HG02973 (cell line): Measurements from ENCODE around the gene FUT4.
A peak's percentile ranks its signal among the peaks of the same experiment; 100 is the strongest.
"Not testable (repeated sequence)": the region's sequence is repeated elsewhere in the genome, so short reads cannot be mapped to it uniquely, and the experiment has no call there.

ENCODE experiments used
- ATAC-seq: cut with Tn5 transposase; IDR thresholded peaks from one replicate; pipeline ENCODE4 v1.9.1; 2021; ENCODE audit warnings: moderate library complexity; ENCODE audit not compliant: unreplicated experiment

FUT4 gene

GRCh38 chr11:94543695-94544645 lies at the start of gene FUT4:
Gene FUT4 (plus strand): TSS chr11:94543921. CDS start chr11:94544134, 213 bp downstream.
- peak; percentile 78 for ATAC-seq

DNA sequence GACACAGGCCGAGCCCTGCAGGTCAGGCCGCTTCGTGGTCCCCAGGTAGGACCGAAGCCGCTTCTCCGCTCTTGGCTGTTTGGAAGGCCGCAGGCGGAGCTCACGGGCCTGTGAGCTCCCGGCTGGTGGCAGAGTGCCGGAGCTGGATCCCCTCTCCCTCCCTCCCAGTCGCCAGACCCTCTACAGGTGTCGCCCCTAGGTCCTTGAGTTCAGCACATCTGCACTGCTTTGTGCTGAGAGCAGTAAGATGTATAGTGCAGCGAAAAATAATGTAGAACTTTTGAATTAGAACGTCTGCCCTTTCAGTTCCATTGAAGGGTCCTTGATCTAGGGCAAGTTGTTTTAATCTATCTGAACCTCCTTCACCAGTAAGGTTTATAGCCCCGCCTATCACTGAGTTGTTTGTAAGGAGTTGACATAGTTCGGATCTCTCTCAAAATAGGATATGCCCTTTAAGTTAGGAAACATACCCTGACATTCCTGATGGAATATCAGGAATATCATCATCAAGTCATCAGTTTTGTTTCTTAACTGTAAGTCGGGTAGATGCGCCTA lies 49.5 kb upstream of the FUT4 start:
- peak; percentile 60 for ATAC-seq

GRCh38 chr11:94500181-94500580 lies 43.5 kb upstream of the FUT4 start:
- no peak for ATAC-seq

GRCh38 chr11:94501522-94501921 lies 42.2 kb upstream of the FUT4 start:
- ATAC-seq, result no peak

GRCh38 chr11:94504689-94505293 lies 38.9 kb upstream of the FUT4 start:
- peak; percentile 63 for ATAC-seq

DNA sequence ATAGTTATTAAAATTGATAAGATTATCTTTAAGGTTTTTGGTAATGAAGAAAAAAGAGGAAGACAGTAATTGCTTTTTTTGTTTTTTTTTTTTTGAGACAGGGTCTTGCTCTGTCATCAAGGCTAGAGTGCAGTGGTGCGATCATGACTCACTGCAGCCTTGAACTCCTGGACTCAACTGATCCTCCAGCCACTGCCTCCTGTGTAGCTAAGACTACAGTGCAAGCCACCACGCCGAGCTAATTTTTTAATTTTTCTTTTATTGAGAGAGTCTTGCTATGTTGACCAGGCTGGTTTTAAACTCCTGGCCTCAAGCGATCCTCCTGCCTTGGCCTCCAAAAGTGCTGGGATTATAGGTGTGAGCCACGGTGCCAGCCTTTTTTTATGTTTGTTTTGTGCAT lies 37.2 kb upstream of the FUT4 start:
- not testable (repeated sequence) for ATAC-seq

- ATAC-seq, result no peak
These were observed 36.2 kb upstream of the FUT4 start for GRCh38 chr11:94507485-94507884.

- peak; percentile 68 for ATAC-seq
These were observed 31.6 kb upstream of the FUT4 start, which contains the start of gene C11orf97 for GRCh38 chr11:94511932-94512781. Gene C11orf97 (plus strand): TSS chr11:94512461. CDS start chr11:94512529, 68 bp downstream.

- ATAC-seq, result no peak
These were observed 30.6 kb upstream of the FUT4 start for GRCh38 chr11:94513091-94513490.

GRCh38 chr11:94515398-94515797 lies 28.3 kb upstream of the FUT4 start:
- ATAC-seq, result no peak

DNA sequence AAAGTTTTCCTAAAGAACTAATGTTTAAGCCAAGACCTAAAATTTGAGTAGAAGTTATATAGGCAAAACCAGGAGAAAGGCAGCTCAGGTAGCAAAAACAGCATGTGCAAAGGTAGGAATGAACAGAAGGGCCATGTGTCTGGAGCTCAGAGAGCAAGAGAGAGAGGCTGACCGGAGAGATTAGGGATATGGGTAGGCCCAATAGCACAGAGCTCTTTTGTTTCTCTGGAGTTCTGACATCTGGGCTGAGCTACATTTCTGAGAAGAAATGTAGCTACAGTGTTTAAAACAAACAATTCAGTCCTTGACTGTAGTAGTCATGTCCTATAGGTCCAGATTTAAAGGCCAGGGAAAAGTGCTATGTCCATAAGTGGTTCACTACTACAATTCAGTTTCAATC lies 27.0 kb upstream of the FUT4 start:
- ATAC-seq, result no peak

DNA sequence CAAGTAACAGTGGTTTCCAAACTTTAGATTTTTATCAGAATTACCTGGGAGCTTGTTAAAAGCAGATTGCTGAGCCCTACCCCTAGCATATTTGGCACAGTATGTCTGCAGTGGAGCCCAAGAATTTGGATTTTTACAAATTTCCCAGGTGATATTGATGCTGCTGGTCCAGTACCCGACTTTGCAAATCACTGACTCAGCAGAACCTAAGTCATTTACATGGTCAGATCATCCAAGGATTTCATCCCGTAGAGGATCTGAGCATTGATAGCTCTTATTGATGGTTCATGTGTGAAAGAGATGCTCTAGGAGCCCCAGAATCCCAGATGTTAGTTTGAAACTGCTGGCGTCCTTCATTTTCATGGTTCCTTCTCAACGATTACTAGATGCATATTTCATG lies 25.4 kb upstream of the FUT4 start:
- ATAC-seq, result no peak

DNA sequence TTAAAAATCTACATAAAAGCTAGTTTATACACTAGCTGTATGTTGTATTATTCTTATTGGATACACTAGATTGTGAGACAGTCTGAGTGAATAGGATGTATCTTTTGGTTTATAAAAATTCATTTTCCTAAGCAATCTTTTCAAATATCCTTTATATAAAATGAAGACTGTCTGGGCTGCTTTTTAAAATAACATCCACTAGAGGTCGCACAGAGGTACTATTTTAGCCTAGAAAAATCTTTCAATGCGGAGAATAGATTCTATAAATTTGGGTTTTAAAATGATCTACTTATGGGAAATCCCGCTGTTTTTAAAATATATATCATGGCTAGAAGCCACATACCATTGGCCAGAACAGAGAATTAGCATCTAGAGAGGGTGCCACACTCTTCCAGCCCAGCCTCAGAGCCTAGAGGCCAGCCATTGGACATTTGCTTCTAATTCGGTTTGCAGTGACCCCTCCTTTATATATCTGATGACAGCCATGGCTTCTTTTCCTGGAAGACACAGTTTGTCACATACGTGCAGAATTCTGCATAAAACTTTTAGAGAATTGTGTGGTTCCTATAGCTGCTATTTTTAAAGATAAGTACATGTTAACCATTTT lies 24.1 kb upstream of the FUT4 start:
- no peak for ATAC-seq

DNA sequence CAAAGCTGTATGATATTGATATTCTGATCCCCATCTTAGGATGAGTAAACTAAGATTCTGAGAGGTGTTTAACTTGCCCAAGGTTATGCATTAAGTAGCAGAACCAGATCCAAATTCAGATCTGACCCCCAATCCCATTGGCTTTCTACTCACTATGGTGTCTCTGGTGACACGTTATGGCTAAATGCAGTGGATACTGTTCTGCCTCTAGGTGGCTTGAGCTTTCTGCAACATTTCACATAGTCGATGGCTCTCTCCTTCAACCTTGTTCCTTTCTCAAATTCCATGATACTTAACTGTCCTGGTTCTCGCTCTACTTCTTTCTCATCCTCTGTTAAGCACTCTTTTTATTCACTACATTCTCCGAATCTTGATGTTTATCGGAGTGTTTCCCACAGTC lies 22.0 kb upstream of the FUT4 start:
- peak; percentile 66 for ATAC-seq

DNA sequence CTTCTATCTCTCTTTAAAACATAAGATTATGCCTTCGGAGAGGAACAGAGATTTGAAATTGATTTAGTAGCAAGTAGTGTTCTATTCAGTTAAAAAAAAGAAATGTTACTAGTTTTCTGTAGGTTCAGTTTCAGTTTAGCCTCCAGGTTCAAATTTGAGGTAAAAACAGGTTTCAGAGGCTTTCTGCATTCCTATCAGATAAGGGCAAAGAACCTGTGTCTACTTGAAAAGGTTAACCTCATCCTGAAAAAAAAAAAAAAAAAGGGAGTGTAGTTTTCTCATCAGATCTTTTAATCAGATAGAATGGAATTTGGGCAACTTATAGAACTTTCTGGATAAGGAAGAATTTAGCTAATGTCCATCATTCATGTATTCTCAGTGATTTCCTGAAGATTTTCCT lies 19.4 kb upstream of the FUT4 start:
- no peak for ATAC-seq

DNA sequence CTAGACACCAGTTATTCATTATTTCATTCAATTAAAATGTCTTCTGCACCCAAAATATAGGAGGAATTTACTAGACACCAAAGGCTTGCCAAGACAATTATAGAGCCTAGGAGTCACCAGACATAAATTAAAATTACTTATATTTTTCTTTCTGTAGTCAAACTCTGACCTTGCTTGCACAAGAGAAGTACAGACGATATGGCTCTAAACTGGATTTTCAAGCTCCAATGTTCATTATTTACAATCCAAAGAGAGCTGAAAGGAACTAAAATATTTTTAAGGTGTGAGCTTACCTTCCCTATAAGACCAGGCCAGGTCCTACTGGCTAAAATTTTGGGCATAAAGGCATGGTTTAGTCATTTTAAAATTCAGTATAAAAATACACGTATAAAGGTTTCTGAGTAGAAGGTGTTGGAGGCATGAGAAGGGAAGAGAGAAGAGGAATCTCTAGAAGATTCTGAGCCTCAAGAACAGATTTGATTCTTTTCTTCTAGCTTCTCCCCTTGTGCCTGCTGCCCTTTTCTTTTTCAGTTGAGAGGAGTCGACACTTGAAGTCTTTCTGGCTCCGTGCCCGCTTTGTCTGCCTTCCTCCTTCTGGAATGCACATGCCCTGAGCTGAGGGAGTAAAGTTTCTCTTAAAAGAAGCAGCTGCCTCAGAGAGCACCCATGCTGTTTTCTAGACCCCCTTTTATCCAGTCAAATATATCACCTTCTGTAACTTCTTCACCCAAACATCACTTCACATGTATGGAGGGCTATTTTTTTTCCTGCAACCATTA lies 18.0 kb upstream of the FUT4 start:
- no peak for ATAC-seq

DNA sequence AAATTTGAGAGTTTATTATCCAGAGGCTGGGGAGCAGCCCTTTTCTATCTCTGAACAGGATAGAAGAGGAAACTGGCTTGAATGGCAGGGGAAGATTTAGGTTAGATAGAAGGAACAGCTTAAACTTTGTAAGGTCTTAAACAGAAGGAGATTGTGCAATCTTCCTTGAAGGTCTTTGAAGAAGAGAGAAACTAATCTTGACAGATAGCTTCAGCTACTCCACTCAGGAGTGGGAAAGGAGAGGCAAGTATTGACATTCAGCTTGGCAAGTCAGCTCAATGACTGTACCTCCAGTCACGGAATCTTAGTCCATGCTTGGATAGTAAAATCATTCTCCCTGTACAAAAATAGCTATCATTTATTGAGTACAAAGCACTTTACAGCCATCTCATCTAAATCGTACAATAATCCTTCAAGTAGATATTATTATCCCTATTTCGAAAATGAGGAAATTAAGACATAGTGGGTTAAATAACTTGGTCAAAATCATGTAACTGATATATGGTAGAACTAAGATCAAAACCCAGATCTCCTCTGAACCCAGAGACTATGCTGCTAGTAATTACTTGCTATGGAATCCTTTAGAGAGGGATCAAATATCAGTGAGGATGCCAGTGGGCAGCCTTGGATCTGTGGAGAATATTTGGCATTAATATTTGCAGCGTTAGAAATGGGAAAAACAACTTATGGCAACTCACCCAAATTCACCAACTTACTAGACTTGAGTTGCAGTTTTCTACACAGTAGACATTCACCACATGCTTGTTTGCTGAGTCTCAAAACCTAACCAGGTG lies 16.9 kb upstream of the FUT4 start:
- no peak for ATAC-seq

GRCh38 chr11:94528551-94528950 lies 15.2 kb upstream of the FUT4 start:
- no peak for ATAC-seq

DNA sequence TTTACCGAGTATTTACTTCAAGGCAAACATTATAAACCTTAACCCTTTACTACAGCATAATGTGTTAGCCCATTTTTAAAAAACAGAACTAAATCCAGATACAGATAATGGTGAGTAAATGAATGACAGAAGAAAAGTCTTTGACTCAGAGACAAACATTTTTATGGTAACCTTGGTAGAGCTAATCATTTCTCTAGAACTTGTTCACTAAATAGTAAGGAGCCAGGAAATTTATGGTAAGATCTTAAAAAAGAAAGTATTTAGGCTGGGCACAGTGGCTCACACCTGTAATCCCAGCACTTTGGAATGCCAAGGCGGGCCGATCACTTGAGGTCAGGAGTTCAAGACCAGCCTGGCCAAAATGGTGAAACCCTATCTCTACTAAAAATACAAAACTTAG lies 11.5 kb upstream of the FUT4 start:
- no peak for ATAC-seq
